NT2/D1 (cell line): Measurements from ENCODE around the gene TTYH3.

Source experiments
- SUZ12 ChIP-seq: IDR thresholded peaks from 2 replicates; pipeline ENCODE4 v1.6.1; 2011; ENCODE audit not compliant: insufficient read length, insufficient read depth; ENCODE audit errors: extremely low read depth
- YY1 ChIP-seq: IDR thresholded peaks from 2 replicates; pipeline ENCODE4 v1.6.1; 2011; ENCODE audit not compliant: insufficient read length, insufficient read depth
- ZNF274 ChIP-seq: IDR thresholded peaks from 2 replicates; pipeline ENCODE4 v1.6.1; 2011; ENCODE audit warnings: mild to moderate bottlenecking, low read depth, low read length

- no peak for TF ChIP-seq ZNF274
- TF ChIP-seq YY1, result no peak
- no peak for TF ChIP-seq SUZ12
These were observed 8.1 kb downstream of the TTYH3 start for GRCh38 chr7:2639695-2640481.
